ENCODE data around the gene GPR137.

Gene GPR137

DNA sequence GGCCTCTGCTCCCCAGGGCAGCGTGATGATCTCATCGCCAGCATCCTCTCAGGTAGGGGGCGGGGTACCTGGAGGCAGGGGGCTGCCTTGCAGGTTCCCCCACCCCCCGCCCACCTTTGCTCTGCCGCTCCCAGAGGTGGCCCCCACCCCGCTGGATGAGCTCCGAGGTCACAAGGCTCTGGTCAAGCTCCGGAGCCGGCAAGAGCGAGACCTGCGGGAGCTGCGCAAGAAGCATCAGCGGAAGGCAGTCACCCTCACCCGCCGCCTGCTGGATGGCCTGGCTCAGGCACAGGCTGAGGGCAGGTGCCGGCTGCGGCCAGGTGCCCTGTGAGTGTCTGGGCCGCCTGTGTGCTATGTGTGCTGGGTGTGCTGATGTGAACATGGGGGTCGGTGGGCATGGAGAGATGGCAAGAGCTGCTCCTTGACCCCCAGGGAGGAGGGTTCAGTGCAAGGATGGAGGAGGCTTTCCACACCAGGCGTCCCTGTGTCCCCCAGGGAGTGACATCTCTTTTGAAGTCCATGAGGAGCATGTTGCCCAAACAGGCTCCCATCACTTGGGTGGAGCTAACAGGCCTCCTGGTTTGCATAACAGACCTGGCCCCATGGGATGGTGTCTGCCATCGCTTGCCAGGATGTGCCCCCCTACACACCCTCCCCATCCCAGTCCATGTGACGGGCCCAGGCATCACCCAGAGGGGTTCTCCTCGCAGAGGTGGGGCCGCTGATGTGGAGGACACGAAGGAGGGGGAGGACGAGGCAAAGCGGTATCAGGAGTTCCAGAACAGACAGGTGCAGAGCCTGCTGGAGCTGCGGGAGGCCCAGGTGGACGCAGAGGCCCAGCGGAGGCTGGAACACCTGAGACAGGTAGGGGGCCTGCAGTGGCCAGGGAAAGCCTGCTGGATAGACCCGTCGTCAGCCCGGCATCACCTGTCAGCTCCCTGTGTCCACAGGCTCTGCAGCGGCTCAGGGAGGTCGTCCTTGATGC, 20.2 kb upstream of the GPR137 start:
- TF ChIP-seq TCF12 (IDR thresholded peaks at IDR 0.05; ENCODE audit: low read depth), result no peak
- TF ChIP-seq CREB1 (IDR thresholded peaks at IDR 0.05; ENCODE audit: low read depth), result no peak
- no peak for TF ChIP-seq RAD21 (IDR thresholded peaks at IDR 0.05; ENCODE audit: low read depth)
- TF ChIP-seq, protein P1, sequence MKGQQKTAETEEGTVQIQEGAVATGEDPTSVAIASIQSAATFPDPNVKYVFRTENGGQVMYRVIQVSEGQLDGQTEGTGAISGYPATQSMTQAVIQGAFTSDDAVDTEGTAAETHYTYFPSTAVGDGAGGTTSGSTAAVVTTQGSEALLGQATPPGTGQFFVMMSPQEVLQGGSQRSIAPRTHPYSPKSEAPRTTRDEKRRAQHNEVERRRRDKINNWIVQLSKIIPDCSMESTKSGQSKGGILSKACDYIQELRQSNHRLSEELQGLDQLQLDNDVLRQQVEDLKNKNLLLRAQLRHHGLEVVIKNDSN (IDR thresholded peaks at IDR 0.05), result no peak
- no peak for TF ChIP-seq ZBTB7A (IDR thresholded peaks at IDR 0.05; ENCODE audit: low read depth)
- TF ChIP-seq EP300 (IDR thresholded peaks at IDR 0.05; ENCODE audit: borderline replicate concordance), result no peak
- no peak for TF ChIP-seq TAF1 (IDR thresholded peaks at IDR 0.05; ENCODE audit: low read depth)
- TF ChIP-seq CEBPB (IDR thresholded peaks at IDR 0.05), result no peak
- TF ChIP-seq YY1 (IDR thresholded peaks at IDR 0.05; ENCODE audit: low read depth), result no peak
- TF ChIP-seq EGR1 (IDR thresholded peaks at IDR 0.05), result no peak
- no peak for TF ChIP-seq NFIC (IDR thresholded peaks at IDR 0.05)
- no peak for TF ChIP-seq FOXM1 (IDR thresholded peaks at IDR 0.05; ENCODE audit: borderline replicate concordance, low read depth)
- TF ChIP-seq, protein P2, sequence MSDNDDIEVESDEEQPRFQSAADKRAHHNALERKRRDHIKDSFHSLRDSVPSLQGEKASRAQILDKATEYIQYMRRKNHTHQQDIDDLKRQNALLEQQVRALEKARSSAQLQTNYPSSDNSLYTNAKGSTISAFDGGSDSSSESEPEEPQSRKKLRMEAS (IDR thresholded peaks at IDR 0.05), result no peak
- no peak for TF ChIP-seq TEAD4 (IDR thresholded peaks at IDR 0.05)

DNA sequence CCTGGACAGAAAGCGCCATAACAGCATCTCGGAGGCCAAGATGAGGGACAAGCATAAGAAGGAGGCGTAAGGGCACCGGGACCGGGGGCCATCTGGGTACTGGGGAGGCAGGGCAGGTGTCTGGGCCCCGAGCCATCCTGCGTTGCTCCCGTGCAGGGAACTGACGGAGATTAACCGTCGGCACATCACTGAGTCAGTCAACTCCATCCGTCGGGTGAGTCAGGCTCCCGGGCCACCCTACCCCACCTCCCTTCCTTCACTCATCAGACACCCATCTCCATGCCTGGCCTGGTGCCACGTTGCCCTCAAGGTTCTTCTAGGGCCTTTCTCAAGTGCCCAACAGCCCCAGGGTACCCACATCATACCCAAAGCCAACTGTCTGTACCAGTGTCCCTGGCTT, 19.3 kb upstream of the GPR137 start:
- TF ChIP-seq YY1 (IDR thresholded peaks at IDR 0.05; ENCODE audit: low read depth) (no peak), CEBPB (IDR thresholded peaks at IDR 0.05) (no peak), TAF1 (IDR thresholded peaks at IDR 0.05; ENCODE audit: low read depth) (no peak), ZBTB7A (IDR thresholded peaks at IDR 0.05; ENCODE audit: low read depth) (no peak), TCF12 (IDR thresholded peaks at IDR 0.05; ENCODE audit: low read depth) (no peak), EP300 (IDR thresholded peaks at IDR 0.05; ENCODE audit: borderline replicate concordance) (no peak), CREB1 (IDR thresholded peaks at IDR 0.05; ENCODE audit: low read depth) (no peak), FOXM1 (IDR thresholded peaks at IDR 0.05; ENCODE audit: borderline replicate concordance, low read depth) (no peak), RAD21 (IDR thresholded peaks at IDR 0.05; ENCODE audit: low read depth) (no peak), EGR1 (IDR thresholded peaks at IDR 0.05) (no peak), NFIC (IDR thresholded peaks at IDR 0.05) (no peak)
- TF ChIP-seq, protein P1 (IDR thresholded peaks at IDR 0.05), result no peak
- TF ChIP-seq, protein P2 (IDR thresholded peaks at IDR 0.05), result no peak
- TF ChIP-seq, protein P3, sequence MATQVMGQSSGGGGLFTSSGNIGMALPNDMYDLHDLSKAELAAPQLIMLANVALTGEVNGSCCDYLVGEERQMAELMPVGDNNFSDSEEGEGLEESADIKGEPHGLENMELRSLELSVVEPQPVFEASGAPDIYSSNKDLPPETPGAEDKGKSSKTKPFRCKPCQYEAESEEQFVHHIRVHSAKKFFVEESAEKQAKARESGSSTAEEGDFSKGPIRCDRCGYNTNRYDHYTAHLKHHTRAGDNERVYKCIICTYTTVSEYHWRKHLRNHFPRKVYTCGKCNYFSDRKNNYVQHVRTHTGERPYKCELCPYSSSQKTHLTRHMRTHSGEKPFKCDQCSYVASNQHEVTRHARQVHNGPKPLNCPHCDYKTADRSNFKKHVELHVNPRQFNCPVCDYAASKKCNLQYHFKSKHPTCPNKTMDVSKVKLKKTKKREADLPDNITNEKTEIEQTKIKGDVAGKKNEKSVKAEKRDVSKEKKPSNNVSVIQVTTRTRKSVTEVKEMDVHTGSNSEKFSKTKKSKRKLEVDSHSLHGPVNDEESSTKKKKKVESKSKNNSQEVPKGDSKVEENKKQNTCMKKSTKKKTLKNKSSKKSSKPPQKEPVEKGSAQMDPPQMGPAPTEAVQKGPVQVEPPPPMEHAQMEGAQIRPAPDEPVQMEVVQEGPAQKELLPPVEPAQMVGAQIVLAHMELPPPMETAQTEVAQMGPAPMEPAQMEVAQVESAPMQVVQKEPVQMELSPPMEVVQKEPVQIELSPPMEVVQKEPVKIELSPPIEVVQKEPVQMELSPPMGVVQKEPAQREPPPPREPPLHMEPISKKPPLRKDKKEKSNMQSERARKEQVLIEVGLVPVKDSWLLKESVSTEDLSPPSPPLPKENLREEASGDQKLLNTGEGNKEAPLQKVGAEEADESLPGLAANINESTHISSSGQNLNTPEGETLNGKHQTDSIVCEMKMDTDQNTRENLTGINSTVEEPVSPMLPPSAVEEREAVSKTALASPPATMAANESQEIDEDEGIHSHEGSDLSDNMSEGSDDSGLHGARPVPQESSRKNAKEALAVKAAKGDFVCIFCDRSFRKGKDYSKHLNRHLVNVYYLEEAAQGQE (IDR thresholded peaks at IDR 0.05; ENCODE audit: low read depth), result no peak

DNA sequence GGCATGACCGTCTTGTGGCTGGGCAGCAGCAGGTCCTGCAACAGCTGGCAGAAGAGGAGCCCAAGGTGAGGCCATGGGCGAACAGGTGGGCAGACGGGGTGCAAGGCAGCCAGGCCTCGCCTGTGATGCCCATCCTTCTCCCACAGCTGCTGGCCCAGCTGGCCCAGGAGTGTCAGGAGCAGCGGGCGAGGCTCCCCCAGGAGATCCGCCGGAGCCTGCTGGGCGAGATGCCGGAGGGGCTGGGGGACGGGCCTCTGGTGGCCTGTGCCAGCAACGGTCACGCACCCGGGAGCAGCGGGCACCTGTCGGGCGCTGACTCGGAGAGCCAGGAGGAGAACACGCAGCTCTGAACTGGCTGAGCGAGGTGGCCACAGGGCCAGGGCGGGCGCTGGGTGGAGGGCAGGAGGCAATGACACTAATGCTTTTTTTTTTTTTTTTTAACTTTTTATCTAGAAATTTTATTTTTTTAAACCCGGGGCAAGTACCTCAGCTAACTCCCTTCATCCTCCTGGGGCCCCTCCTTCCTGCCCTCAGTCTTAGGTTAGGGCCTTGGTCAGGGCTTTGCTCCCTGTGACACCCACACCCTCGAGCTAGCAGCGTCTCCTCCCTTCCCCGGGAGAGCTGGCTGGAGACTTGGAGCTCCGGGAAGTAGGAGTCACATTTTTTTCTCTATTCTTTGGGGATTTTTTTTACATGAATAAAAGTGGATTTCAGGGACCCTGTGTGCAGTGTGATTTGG, 18.3 kb upstream of the GPR137 start:
- no peak for TF ChIP-seq CEBPB (IDR thresholded peaks at IDR 0.05)
- TF ChIP-seq NFIC (IDR thresholded peaks at IDR 0.05), result peak; percentile 46; the same call in 1 of the 2 replicates
- TF ChIP-seq EGR1 (IDR thresholded peaks at IDR 0.05), result no peak
- peak; percentile 39; the same call in 1 of the 2 replicates for TF ChIP-seq TCF12 (IDR thresholded peaks at IDR 0.05; ENCODE audit: low read depth)

DNA sequence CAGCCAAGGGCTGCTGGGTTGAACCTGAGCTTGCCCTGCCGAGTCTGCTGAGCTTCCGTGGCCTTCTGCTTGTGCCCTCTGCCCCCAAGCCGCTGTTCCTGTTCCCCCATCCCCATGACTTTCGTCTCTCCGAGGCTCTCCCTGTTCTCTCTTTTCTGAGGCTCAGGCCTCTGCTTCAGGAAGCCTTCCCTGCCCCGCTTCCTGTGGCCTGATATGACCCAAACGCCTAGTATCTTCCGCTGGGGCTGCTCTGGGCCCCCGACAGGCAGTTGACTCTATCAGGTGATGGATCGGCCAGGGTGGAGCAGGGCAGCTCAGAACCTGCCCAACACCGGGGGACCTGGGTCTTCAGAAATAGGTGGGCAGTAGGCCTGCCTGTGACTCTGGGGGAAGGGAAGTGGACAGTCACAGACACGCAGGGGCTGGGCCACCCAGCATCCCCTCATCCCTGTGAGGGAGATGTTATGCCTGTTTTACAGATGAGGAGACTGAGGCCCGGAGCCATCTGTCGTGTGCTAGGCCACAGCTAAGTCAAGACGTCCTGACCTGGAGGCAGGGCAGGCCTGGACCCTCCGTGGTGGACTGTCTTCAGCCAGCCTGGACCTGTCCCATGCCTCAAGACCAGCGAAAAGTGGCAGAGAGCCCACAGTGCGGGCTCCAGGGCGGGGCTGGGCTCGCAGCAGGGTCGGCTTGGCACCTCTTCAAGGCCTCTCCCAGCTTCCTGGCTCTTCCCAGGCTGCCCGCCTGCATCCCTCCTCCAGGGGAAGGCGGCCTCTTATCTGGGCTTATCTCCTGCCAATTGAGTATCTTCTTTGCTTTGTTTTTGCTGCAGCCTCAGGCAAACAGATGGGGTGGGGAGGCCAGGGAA, 17.4 kb upstream of the GPR137 start:
- TF ChIP-seq FOXM1 (IDR thresholded peaks at IDR 0.05; ENCODE audit: borderline replicate concordance, low read depth), result no peak
- TF ChIP-seq, protein P1 (IDR thresholded peaks at IDR 0.05), result no peak
- TF ChIP-seq RAD21 (IDR thresholded peaks at IDR 0.05; ENCODE audit: low read depth), result no peak
- TF ChIP-seq, protein P2 (IDR thresholded peaks at IDR 0.05), result no peak
- TF ChIP-seq CEBPB (IDR thresholded peaks at IDR 0.05), result no peak
- no peak for TF ChIP-seq TCF12 (IDR thresholded peaks at IDR 0.05; ENCODE audit: low read depth)
- TF ChIP-seq TEAD4 (IDR thresholded peaks at IDR 0.05), result no peak
- TF ChIP-seq EGR1 (IDR thresholded peaks at IDR 0.05), result no peak
- TF ChIP-seq, protein P3 (IDR thresholded peaks at IDR 0.05; ENCODE audit: low read depth), result no peak
- no peak for TF ChIP-seq CREB1 (IDR thresholded peaks at IDR 0.05; ENCODE audit: low read depth)
- TF ChIP-seq NFIC (IDR thresholded peaks at IDR 0.05), result no peak
- TF ChIP-seq YY1 (IDR thresholded peaks at IDR 0.05; ENCODE audit: low read depth), result no peak
- TF ChIP-seq ZBTB7A (IDR thresholded peaks at IDR 0.05; ENCODE audit: low read depth), result no peak
- TF ChIP-seq TAF1 (IDR thresholded peaks at IDR 0.05; ENCODE audit: low read depth), result no peak
- no peak for TF ChIP-seq EP300 (IDR thresholded peaks at IDR 0.05; ENCODE audit: borderline replicate concordance)
